Hair follicle dermal papilla cell (primary cell): ENCODE data around the gene WLS. TPM values are rescaled to one million over a fixed set of nuclear protein-coding genes. Genes with fewer than 3 reads are reported as not detected.

ENCODE experiments used
- small RNA-seq: library from RNA; depleted of rRNA; stranded (forward); fragments of <200 nt; gene quantifications from one replicate; pipeline ENCODE3, GENCODE V24; 2012
- total RNA-seq: library from RNA; depleted of rRNA; stranded (reverse); fragments of >200 nt; gene quantifications from 2 replicates; pipeline ENCODE4 v1.2.3, GENCODE V29; 2012

The WLS gene
- 31.0 and 40.7 TPM in 2 replicates for total RNA-seq

DNA sequence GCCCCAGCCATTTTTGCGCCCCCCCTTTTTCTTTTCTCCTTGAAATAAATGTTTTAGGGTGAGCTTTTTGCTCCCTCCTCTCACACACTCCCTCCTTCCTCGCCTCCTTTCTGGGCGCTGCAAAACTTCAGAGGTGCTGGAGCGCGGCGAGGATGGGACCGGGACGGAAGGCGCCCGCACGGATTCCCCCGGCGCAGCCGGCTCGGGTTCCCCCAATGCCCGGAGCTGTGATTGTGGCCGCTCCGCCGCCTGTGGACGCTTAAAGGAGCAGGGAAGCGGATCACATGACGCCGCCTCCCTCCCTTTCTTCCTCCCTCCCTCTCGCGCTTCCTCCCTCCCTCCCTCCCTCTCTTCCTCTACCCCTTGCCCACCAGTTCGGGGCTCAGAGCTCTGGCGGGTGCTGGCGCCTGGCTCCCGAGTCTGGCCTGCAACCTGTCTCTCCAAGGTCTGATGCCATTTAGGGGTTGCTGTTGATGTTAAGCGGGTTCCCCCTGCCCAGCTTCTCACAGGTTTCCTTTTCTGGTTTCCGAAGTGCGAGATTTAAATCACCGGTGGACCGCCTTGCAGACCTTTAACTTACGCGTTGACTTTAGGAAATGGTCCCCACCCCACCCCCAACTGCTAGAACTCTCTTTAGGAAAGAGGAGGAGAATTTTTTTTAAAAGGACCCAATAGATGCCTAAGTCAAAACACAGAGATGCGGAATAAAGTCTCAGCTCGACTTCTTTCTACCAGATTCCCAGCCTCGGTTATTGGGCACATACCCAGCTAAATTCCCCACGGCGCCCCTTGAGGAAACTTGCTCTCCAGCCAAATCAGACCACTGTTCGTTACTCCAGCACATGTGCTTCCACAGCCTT, at the start of gene WLS:
WLS (minus strand) TSS at position 235 of the 860 bp plus-strand sequence; CDS start at position 11, 224 bp downstream.

Small RNAs within 50 kb of the gene (small RNA-seq; reads per million reads assigned to genes)
- not detected for gene COX6B1P7
- gene MIR1262, result not detected

Other genes starting within 250 kb of the WLS start
- 2.2 and 6.5 TPM in 2 replicates for gene DIRAS3, start 181.9 kb downstream of the WLS start, total RNA-seq
- not detected in 2 replicates for gene RPE65, start 217.4 kb upstream of the WLS start, total RNA-seq